ENCODE results near the gene COMMD1. TPM values are rescaled to one million over a fixed set of nuclear protein-coding genes. Genes with fewer than 3 reads are reported as not detected.
A peak's percentile ranks its signal among the peaks of the same experiment; 100 is the strongest.

COMMD1 gene
- total and polyA plus RNA-seq, 2 donors (not counting 1 experiment from before 2014, with no cell fraction given): 38.6 to 49.3 TPM

DNA sequence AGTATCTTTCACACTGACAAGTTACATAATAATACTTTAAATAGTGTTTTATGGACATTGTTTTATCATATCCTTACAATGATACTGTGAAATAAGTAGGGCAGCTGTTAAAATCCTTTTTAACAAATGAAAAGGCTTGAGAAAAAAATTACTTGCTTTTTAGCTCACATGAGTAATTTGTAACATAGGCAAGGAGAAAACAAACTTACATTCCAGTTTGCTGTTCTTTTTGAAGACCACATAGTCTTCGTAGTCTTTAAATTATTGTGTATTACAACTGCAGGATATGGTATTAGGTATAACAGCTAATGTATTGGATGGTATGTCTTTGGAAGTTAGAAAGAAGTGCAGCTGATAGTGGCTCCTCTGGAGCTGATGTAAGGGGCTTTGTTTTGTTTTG lies 130.8 kb downstream of the COMMD1 start:
- Histone ChIP-seq H3K4me3 (replicated peaks in 1 of 4; ENCODE audit: control extremely low read depth in 1 of 4, insufficient read depth in 1 of 4, low read depth in 3 of 4, low read length in 4 of 4) (no peak overlapping the region), H3K4me2 (ENCODE audit: extremely low read depth, insufficient read depth, low read length) (no peak overlapping the region), H3K9ac (ENCODE audit: insufficient read depth, low read length) (no peak overlapping the region), H3K36me3 (ENCODE audit: control insufficient read depth, insufficient read depth, low read length) (no peaks in the 10 kb centered on the region), H3K79me2 (ENCODE audit: control insufficient read depth, insufficient read depth, low read length) (no peaks in the 10 kb centered on the region), H3K27me3 (ENCODE audit: control insufficient read depth, insufficient read depth, low read length) (no peaks in the 10 kb centered on the region), H3K9me3 (ENCODE audit: control insufficient read depth, insufficient read depth, low read depth, low read length) (no peaks in the 10 kb centered on the region), H2AFZ (ENCODE audit: low read length) (no peak overlapping the region), H3K4me1 (ENCODE audit: control insufficient read depth, extremely low read depth, insufficient read depth, low read length) (no peaks in the 10 kb centered on the region), H3K27ac (ENCODE audit: insufficient read depth, low read length) (no peak overlapping the region), H4K20me1 (ENCODE audit: control insufficient read depth, extremely low read depth, insufficient read depth, low read length) (no peaks in the 10 kb centered on the region)
- no peak for TF ChIP-seq EZH2 (IDR thresholded peaks at IDR 0.05; ENCODE audit: low read length, missing control alignments)
- TF ChIP-seq, protein P1, sequence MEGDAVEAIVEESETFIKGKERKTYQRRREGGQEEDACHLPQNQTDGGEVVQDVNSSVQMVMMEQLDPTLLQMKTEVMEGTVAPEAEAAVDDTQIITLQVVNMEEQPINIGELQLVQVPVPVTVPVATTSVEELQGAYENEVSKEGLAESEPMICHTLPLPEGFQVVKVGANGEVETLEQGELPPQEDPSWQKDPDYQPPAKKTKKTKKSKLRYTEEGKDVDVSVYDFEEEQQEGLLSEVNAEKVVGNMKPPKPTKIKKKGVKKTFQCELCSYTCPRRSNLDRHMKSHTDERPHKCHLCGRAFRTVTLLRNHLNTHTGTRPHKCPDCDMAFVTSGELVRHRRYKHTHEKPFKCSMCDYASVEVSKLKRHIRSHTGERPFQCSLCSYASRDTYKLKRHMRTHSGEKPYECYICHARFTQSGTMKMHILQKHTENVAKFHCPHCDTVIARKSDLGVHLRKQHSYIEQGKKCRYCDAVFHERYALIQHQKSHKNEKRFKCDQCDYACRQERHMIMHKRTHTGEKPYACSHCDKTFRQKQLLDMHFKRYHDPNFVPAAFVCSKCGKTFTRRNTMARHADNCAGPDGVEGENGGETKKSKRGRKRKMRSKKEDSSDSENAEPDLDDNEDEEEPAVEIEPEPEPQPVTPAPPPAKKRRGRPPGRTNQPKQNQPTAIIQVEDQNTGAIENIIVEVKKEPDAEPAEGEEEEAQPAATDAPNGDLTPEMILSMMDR (conservative IDR thresholded peaks at IDR 0.05 in 1 of 2, IDR thresholded peaks at IDR 0.05 in 1 of 2; ENCODE audit: low read depth in 1 of 2, low read length in 2 of 2): no peak
- no peak for DNase-seq (ENCODE audit: low read depth in 2 of 2)

GRCh38 chr2:62036761-62037250 lies 131.3 kb downstream of the COMMD1 start:
- Histone ChIP-seq H4K20me1 (ENCODE audit: control insufficient read depth, extremely low read depth, insufficient read depth, low read length) (no peaks in the 10 kb centered on the region), H3K9ac (ENCODE audit: insufficient read depth, low read length) (no peak overlapping the region), H3K4me2 (ENCODE audit: extremely low read depth, insufficient read depth, low read length) (no peak overlapping the region), H3K4me3 (replicated peaks in 1 of 4; ENCODE audit: control extremely low read depth in 1 of 4, insufficient read depth in 1 of 4, low read depth in 3 of 4, low read length in 4 of 4) (no peak overlapping the region), H3K27me3 (ENCODE audit: control insufficient read depth, insufficient read depth, low read length) (no peaks in the 10 kb centered on the region), H3K79me2 (ENCODE audit: control insufficient read depth, insufficient read depth, low read length) (no peaks in the 10 kb centered on the region), H2AFZ (ENCODE audit: low read length) (no peak overlapping the region), H3K36me3 (ENCODE audit: control insufficient read depth, insufficient read depth, low read length) (no peaks in the 10 kb centered on the region), H3K9me3 (ENCODE audit: control insufficient read depth, insufficient read depth, low read depth, low read length) (no peaks in the 10 kb centered on the region), H3K27ac (ENCODE audit: insufficient read depth, low read length) (no peak overlapping the region), H3K4me1 (ENCODE audit: control insufficient read depth, extremely low read depth, insufficient read depth, low read length) (no peaks in the 10 kb centered on the region)
- no peak for DNase-seq (ENCODE audit: low read depth in 2 of 2)
- TF ChIP-seq, protein P1 (conservative IDR thresholded peaks at IDR 0.05 in 1 of 2, IDR thresholded peaks at IDR 0.05 in 1 of 2; ENCODE audit: low read depth in 1 of 2, low read length in 2 of 2): no peak
- TF ChIP-seq EZH2 (IDR thresholded peaks at IDR 0.05; ENCODE audit: low read length, missing control alignments): no peak

DNA sequence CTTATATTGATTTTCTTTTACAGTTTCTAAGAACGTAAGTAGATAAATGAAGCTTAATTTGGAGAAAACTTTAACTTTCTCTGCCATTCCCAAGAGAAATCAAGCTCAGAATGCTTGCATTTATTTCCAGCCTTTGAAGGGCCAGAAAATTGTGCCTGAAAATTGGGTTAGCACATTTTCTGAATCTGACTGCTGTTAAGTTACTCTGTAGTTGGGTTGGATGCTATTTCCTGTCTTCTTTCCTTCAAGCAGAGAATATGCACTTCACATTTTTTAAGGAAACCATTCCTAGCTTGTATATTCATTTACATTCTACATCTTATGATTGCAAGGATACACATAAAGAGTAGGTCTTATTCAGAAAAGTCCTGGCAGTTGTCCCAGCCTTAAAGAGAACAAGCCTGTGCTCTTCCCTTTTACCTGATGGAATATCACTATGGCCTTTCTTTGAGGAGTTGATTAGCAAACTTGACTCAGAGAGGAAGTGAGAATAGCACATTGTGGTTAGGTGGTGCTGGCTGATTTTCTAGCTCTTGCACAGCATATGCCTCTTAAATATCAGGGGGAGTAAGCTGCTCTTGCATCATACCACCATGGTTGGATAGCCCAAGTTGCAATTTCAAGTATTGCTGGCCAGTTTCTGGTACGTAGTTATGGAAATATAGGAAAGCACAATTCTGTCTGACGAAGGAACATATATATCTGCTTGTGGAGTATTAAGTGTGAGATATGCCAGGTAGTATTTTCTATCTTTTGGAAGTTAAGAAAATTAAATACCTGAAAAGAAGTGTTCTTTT lies 133.7 kb downstream of the COMMD1 start:
- H3K36me3 ChIP-seq (ENCODE audit: control insufficient read depth, insufficient read depth, low read length): no peaks in the 10 kb centered on the region
- TF ChIP-seq EZH2 (IDR thresholded peaks at IDR 0.05; ENCODE audit: low read length, missing control alignments): no peak
- H3K4me3 ChIP-seq (replicated peaks in 1 of 4; ENCODE audit: control extremely low read depth in 1 of 4, insufficient read depth in 1 of 4, low read depth in 3 of 4, low read length in 4 of 4): no peak overlapping the region
- H3K4me1 ChIP-seq (ENCODE audit: control insufficient read depth, extremely low read depth, insufficient read depth, low read length): no peaks in the 10 kb centered on the region
- H3K79me2 ChIP-seq (ENCODE audit: control insufficient read depth, insufficient read depth, low read length): no peaks in the 10 kb centered on the region
- no peak overlapping the region for H3K27ac ChIP-seq (ENCODE audit: insufficient read depth, low read length)
- no peak overlapping the region for H3K4me2 ChIP-seq (ENCODE audit: extremely low read depth, insufficient read depth, low read length)
- no peaks in the 10 kb centered on the region for H3K27me3 ChIP-seq (ENCODE audit: control insufficient read depth, insufficient read depth, low read length)
- H4K20me1 ChIP-seq (ENCODE audit: control insufficient read depth, extremely low read depth, insufficient read depth, low read length): no peaks in the 10 kb centered on the region
- no peak overlapping the region for H3K9ac ChIP-seq (ENCODE audit: insufficient read depth, low read length)
- DNase-seq (ENCODE audit: low read depth in 2 of 2): peak; percentile 57 to 71
- H2AFZ ChIP-seq (ENCODE audit: low read length): no peak overlapping the region
- no peaks in the 10 kb centered on the region for H3K9me3 ChIP-seq (ENCODE audit: control insufficient read depth, insufficient read depth, low read depth, low read length)
